Mesodermal cell (in vitro differentiated cells): Measurements from ENCODE around the gene ATPAF1.

Source experiments
- H3K27ac ChIP-seq: 2 replicates; pipeline ENCODE4 v1.7.0; 2013; ENCODE audit warnings: mild to moderate bottlenecking, low read depth, low read length, moderate library complexity; ENCODE audit not compliant: severe bottlenecking
- H3K36me3 ChIP-seq: 2 replicates; pipeline ENCODE4 v1.7.1; 2013; ENCODE audit warnings: mild to moderate bottlenecking, low read length, moderate library complexity; ENCODE audit not compliant: control insufficient read depth, insufficient read depth
- H3K4me1 ChIP-seq: one replicate; pipeline ENCODE4 v1.7.1; 2013; ENCODE audit warnings: mild to moderate bottlenecking, low read length; ENCODE audit not compliant: insufficient read depth, control insufficient read depth, poor library complexity, severe bottlenecking
- H3K4me3 ChIP-seq: 2 replicates; pipeline ENCODE4 v1.7.0; 2013; ENCODE audit warnings: low read length, control low read depth, mild to moderate bottlenecking; ENCODE audit not compliant: insufficient read depth, poor library complexity, severe bottlenecking; ENCODE audit errors: extremely low read depth
- H3K9me3 ChIP-seq: 2 replicates; pipeline ENCODE4 v1.7.1; 2013; ENCODE audit warnings: mild to moderate bottlenecking, low read length, moderate library complexity; ENCODE audit not compliant: control insufficient read depth
- WGBS, 2 experiments: methylation state at CpG; one replicate each; pipeline ENCODE4 v1.1.5; 2013; ENCODE audit warnings: missing lambda C conversion rate in 2 of 2; ENCODE audit not compliant: insufficient coverage in 2 of 2; 5-methylcytosine and 5-hydroxymethylcytosine counted together

ATPAF1 gene

GRCh38 chr1:46681333-46682034 lies 13.3 kb upstream of the ATPAF1 start:
- peaks cover 11% of the 10 kb centered on the region for H3K4me1 ChIP-seq
- H3K36me3 ChIP-seq, result peaks cover 82% of the 10 kb centered on the region
- WGBS, 2 experiments, result no CpG with 5 or more reads among the region's 1 CpG
- H3K27ac ChIP-seq, result no peak overlapping the region
- H3K4me3 ChIP-seq, result no peak overlapping the region
- no peaks in the 10 kb centered on the region for H3K9me3 ChIP-seq

- peaks cover 11% of the 10 kb centered on the region for H3K4me1 ChIP-seq
- no peak overlapping the region for H3K27ac ChIP-seq
- H3K4me3 ChIP-seq, result no peak overlapping the region
- peaks cover 82% of the 10 kb centered on the region for H3K36me3 ChIP-seq
- no peaks in the 10 kb centered on the region for H3K9me3 ChIP-seq
- WGBS, 2 experiments, result 96 to 100% methylated on average over 1 to 5 of the region's 6 CpGs
These were observed 11.8 kb upstream of the ATPAF1 start for GRCh38 chr1:46679789-46680573.

- WGBS, 2 experiments, result 88% methylated on average over 1 of the region's 1 CpG; no CpG with 5 or more reads in 1 of the 2 experiments
- Histone ChIP-seq H3K4me3 (no peak overlapping the region), H3K27ac (no peak overlapping the region), H3K36me3 (peaks cover 65% of the 10 kb centered on the region), H3K4me1 (peaks cover 6% of the 10 kb centered on the region), H3K9me3 (no peaks in the 10 kb centered on the region)
These were observed 9.2 kb upstream of the ATPAF1 start for GRCh38 chr1:46677339-46677738.

GRCh38 chr1:46676531-46676930 lies 8.4 kb upstream of the ATPAF1 start:
- H3K4me3 ChIP-seq, result no peak overlapping the region
- H3K36me3 ChIP-seq, result peaks cover 57% of the 10 kb centered on the region
- 86 to 100% methylated on average over 1 of the region's 1 CpG for WGBS, 2 experiments
- H3K9me3 ChIP-seq, result no peaks in the 10 kb centered on the region
- H3K27ac ChIP-seq, result no peak overlapping the region
- no peaks in the 10 kb centered on the region for H3K4me1 ChIP-seq

GRCh38 chr1:46675549-46676314 lies 7.6 kb upstream of the ATPAF1 start:
- Histone ChIP-seq H3K9me3 (no peaks in the 10 kb centered on the region), H3K27ac (no peak overlapping the region), H3K4me3 (no peak overlapping the region), H3K36me3 (peaks cover 49% of the 10 kb centered on the region), H3K4me1 (no peaks in the 10 kb centered on the region)
- no CpG with 5 or more reads among the region's 1 CpG for WGBS, 2 experiments

GRCh38 chr1:46673749-46674182 lies 5.6 kb upstream of the ATPAF1 start:
- Histone ChIP-seq H3K27ac (no peak overlapping the region), H3K4me3 (no peak overlapping the region), H3K9me3 (no peaks in the 10 kb centered on the region), H3K4me1 (no peaks in the 10 kb centered on the region), H3K36me3 (peaks cover 33% of the 10 kb centered on the region)
- WGBS, 2 experiments, result 83 to 85% methylated on average over 1 to 2 of the region's 4 CpGs

- no peaks in the 10 kb centered on the region for H3K9me3 ChIP-seq
- no peak overlapping the region for H3K4me3 ChIP-seq
- no peak overlapping the region for H3K27ac ChIP-seq
- H3K36me3 ChIP-seq, result peaks cover 25% of the 10 kb centered on the region
- 74 to 98% methylated on average over 6 to 7 of the region's 8 CpGs for WGBS, 2 experiments
- no peaks in the 10 kb centered on the region for H3K4me1 ChIP-seq
These were observed 4.5 kb upstream of the ATPAF1 start for GRCh38 chr1:46672696-46673095.

- Histone ChIP-seq H3K4me3 (no peak within 1 kb of the TSS), H3K9me3 (no peaks in the 10 kb centered on the region), H3K4me1 (peaks cover 9% of the 10 kb centered on the region), H3K27ac (no peak within 1 kb of the TSS), H3K36me3 (peaks cover 14% of the 10 kb centered on the region)
- 100% methylated on average over 1 of the region's 3 CpGs; no CpG with 5 or more reads in 1 of the 2 experiments for WGBS, 2 experiments
These were observed 3.4 kb upstream of the ATPAF1 start, which contains the start of gene TEX38 for GRCh38 chr1:46671554-46671953. Gene TEX38 (plus strand): TSS chr1:46671854. CDS start chr1:46671935, 81 bp downstream.

GRCh38 chr1:46670134-46670533 lies 2.0 kb upstream of the ATPAF1 start:
- no peak overlapping the region for H3K27ac ChIP-seq
- no peaks in the 10 kb centered on the region for H3K9me3 ChIP-seq
- no peak overlapping the region for H3K4me3 ChIP-seq
- 100% methylated on average over 1 of the region's 1 CpG for WGBS, 2 experiments
- H3K4me1 ChIP-seq, result peaks cover 10% of the 10 kb centered on the region
- H3K36me3 ChIP-seq, result peaks cover 10% of the 10 kb centered on the region

- Histone ChIP-seq H3K27ac (no peak overlapping the region), H3K4me3 (no peak overlapping the region), H3K36me3 (peaks cover 17% of the 10 kb centered on the region), H3K9me3 (no peaks in the 10 kb centered on the region), H3K4me1 (peaks cover 10% of the 10 kb centered on the region)
- 17 to 29% methylated on average over 1 of the region's 2 CpGs for WGBS, 2 experiments
These were observed 2.2 kb downstream of the ATPAF1 start for GRCh38 chr1:46665983-46666382.
